OCI-LY7 (cell line): Measurements from ENCODE around the gene ARHGAP26.

Source experiments
- CTCF ChIP-seq: fragments of 200-600 bp; sonication (generic); conservative IDR thresholded peaks from 2 replicates; pipeline ENCODE4 v1.5.1; 2014; ENCODE audit warnings: mild to moderate bottlenecking, antibody characterized with exemption, low read length, moderate library complexity, mixed read lengths
- EZH2phosphoT487 ChIP-seq: fragments of 200-600 bp; sonication (generic); IDR thresholded peaks from 2 replicates; pipeline ENCODE4 v1.6.1; 2018; ENCODE audit warnings: low read depth, borderline replicate concordance, mild to moderate bottlenecking, mixed run types, antibody characterized with exemption, low read length, moderate library complexity, mixed read lengths

- no peak for TF ChIP-seq CTCF
- TF ChIP-seq EZH2phosphoT487, result no peak
Measured at GRCh38 chr5:143132739-143133138, 362.6 kb downstream of the ARHGAP26 start.
